HG02678 (cell line): Measurements from ENCODE around the gene ADM2.
"Not testable (repeated sequence)": the region's sequence is repeated elsewhere in the genome, so short reads cannot be mapped to it uniquely, and the experiment has no call there.

Experiments
- ATAC-seq: cut with Tn5 transposase; IDR thresholded peaks from one replicate; pipeline ENCODE4 v1.9.1; 2021; ENCODE audit warnings: mild to moderate bottlenecking, moderate library complexity; ENCODE audit not compliant: unreplicated experiment

The ADM2 gene

DNA sequence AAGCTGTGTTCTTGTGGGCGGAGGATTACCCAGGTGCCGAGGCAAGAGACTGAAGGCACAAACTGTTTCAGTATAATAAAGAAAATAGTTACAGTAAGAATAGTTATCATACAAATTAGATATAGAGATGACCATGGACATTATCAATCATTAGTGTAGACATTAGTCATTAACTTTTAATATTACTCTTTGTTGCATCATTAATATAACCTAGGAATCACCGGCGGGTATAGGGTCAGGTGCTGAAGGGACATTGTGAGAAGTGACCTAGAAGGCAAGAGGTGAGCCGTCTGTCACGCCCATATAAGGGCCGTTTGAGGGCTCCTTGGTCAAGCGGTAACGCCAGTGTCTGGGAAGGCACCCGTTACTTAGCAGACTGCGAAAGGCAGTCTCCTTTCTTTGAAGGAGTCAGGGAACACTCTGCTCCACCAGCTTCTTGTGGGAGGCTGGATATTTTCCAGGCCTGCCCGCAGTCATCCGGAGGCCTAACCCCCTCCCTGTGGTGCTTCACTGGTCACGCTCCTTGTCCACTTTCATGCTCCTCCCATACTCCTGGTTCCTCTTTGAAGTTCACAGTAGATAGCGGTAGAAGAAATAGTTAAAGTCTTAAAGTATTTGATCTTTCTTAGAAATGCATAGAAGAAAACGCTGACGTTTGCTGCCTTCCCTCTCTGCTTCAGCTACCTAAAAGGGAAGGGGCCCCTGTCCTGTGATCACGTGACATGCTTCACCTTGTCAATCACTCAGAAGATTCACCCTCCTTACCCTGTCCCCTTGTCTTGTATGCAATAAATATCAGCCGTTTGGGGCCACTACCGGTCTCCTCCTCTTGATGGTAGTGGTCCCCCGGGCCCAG, 52.7 kb downstream of the ADM2 start:
- ATAC-seq, result not testable (repeated sequence)

DNA sequence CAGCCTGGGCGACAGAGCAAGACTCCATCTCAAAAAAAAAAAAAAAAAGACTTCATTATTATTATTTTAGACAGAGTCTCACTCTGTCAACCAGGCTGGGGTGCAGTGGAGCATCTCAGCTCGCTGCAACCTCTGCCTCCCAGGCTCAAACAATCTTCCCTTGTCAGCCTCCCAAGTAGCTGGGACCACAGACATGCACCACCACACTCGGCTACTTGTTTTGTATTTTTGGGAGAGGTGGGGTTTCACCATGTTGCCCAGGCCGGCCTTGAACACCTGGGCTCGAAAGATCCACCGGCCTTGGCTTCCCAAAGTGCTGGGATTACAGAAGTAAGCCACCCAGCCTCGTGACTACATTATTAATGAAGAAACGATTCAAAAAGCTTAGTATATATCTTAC, 53.8 kb downstream of the ADM2 start:
- no peak for ATAC-seq
